HCT116 (cell line): ENCODE measurements around the gene METRN.

Source experiments
- EZH2 ChIP-seq: fragments of 200-600 bp; sonication (generic); IDR thresholded peaks from 2 replicates; pipeline ENCODE4 v1.6.1; 2017; ENCODE audit warnings: antibody characterized with exemption, mixed run types
- POLR2A ChIP-seq: IDR thresholded peaks from 2 replicates; pipeline ENCODE4 v1.7.0; 2011; ENCODE audit warnings: borderline replicate concordance; ENCODE audit not compliant: insufficient read depth, insufficient read length; ENCODE audit errors: extremely low read depth
- SIN3A ChIP-seq: IDR thresholded peaks from 2 replicates; pipeline ENCODE4 v1.6.1; 2012; ENCODE audit warnings: low read depth
- SP1 ChIP-seq: IDR thresholded peaks from 2 replicates; pipeline ENCODE4 v1.6.1; 2012; ENCODE audit warnings: low read depth
- ZNF274 ChIP-seq: fragments of 200-500 bp; sonication (Bioruptor generic); IDR thresholded peaks from 2 replicates; pipeline ENCODE4 v1.6.1; 2014; ENCODE audit warnings: mild to moderate bottlenecking, low read depth, low read length, inconsistent platforms
- TF ChIP-seq, protein P1 (sequence below), 3 experiments: fragments of 200-600 bp in 1 of 3; sonication (generic) in 1 of 3; IDR thresholded peaks in 2 of 3; conservative IDR thresholded peaks in 1 of 3; 2 replicates each; pipeline ENCODE4 v1.5.1; 2012 to 2017; ENCODE audit warnings: low read depth in 2 of 3, low read length in 2 of 3, antibody characterized with exemption in 1 of 3, borderline replicate concordance in 1 of 3, control low read depth in 1 of 3, mild to moderate bottlenecking in 1 of 3, mixed read lengths in 1 of 3, mixed run types in 1 of 3, moderate library complexity in 1 of 3; ENCODE audit not compliant: insufficient read depth in 1 of 3

- TF ChIP-seq, protein P1, sequence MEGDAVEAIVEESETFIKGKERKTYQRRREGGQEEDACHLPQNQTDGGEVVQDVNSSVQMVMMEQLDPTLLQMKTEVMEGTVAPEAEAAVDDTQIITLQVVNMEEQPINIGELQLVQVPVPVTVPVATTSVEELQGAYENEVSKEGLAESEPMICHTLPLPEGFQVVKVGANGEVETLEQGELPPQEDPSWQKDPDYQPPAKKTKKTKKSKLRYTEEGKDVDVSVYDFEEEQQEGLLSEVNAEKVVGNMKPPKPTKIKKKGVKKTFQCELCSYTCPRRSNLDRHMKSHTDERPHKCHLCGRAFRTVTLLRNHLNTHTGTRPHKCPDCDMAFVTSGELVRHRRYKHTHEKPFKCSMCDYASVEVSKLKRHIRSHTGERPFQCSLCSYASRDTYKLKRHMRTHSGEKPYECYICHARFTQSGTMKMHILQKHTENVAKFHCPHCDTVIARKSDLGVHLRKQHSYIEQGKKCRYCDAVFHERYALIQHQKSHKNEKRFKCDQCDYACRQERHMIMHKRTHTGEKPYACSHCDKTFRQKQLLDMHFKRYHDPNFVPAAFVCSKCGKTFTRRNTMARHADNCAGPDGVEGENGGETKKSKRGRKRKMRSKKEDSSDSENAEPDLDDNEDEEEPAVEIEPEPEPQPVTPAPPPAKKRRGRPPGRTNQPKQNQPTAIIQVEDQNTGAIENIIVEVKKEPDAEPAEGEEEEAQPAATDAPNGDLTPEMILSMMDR (IDR thresholded peaks at IDR 0.05 in 2 of 3, conservative IDR thresholded peaks at IDR 0.05 in 1 of 3; ENCODE audit: borderline replicate concordance in 1 of 3, insufficient read depth in 1 of 3, low read depth in 2 of 3, low read length in 2 of 3) = no peak
- TF ChIP-seq POLR2A = no peak
- TF ChIP-seq SIN3A = no peak
- no peak for TF ChIP-seq EZH2
- no peak for TF ChIP-seq ZNF274
- TF ChIP-seq SP1 = no peak
Observed at GRCh38 chr16:728890-729744, 14.2 kb downstream of the METRN start.
